ENCODE results near the gene HERC3.
"Not testable (repeated sequence)": the region's sequence is repeated elsewhere in the genome, so short reads cannot be mapped to it uniquely, and the experiment has no call there.

Gene HERC3

GRCh38 chr4:88600176-88600838 lies 8.0 kb downstream of the HERC3 start:
- H3K36me3 ChIP-seq (ENCODE audit: insufficient read depth, low read length) = no peaks in the 10 kb centered on the region
- H3K9ac ChIP-seq (ENCODE audit: insufficient read length) = no peak overlapping the region
- no peak for DNase-seq (ENCODE audit: low read depth, low spot score)
- no peaks in the 10 kb centered on the region for H3K9me3 ChIP-seq (ENCODE audit: low read depth, low read length)
- no peak overlapping the region for H3K27ac ChIP-seq
- TF ChIP-seq POLR2AphosphoS5 (IDR thresholded peaks at IDR 0.05; ENCODE audit: borderline replicate concordance, low read depth, low read length) (no peak), EZH2 (IDR thresholded peaks at IDR 0.05) (no peak), FOXP2 (optimal IDR thresholded peaks at IDR 0.05; ENCODE audit: control extremely low read depth, extremely low read length, insufficient read depth) (no peak)
- H3K4me3 ChIP-seq = no peak overlapping the region

GRCh38 chr4:88604978-88605678 lies 12.8 kb downstream of the HERC3 start:
- no peak for DNase-seq (ENCODE audit: low read depth, low spot score)
- H3K36me3 ChIP-seq (ENCODE audit: insufficient read depth, low read length) = no peaks in the 10 kb centered on the region
- TF ChIP-seq FOXP2 (optimal IDR thresholded peaks at IDR 0.05; ENCODE audit: control extremely low read depth, extremely low read length, insufficient read depth) = no peak
- H3K9ac ChIP-seq (ENCODE audit: insufficient read length) = no peak overlapping the region
- no peak overlapping the region for H3K27ac ChIP-seq
- no peaks in the 10 kb centered on the region for H3K9me3 ChIP-seq (ENCODE audit: low read depth, low read length)
- H3K4me3 ChIP-seq = no peak overlapping the region

DNA sequence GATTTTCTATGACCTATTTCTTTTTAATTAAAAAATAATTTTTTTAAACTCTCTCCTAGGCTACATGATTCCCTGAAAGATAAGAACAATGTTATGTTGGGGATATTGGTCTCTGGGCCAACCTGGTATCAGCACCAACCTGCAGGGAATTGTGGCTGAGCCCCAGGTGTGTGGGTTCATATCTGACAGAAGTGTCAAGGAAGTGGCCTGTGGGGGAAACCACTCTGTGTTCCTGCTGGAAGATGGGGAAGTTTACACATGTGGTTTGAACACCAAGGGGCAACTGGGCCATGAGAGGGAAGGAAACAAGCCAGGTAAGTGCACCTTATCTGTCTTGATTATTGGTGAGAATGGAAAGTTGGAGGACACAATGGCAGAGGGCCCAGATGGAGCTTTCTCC lies 13.5 kb downstream of the HERC3 start:
- TF ChIP-seq POLR2AphosphoS5 (IDR thresholded peaks at IDR 0.05; ENCODE audit: borderline replicate concordance, low read depth, low read length) = no peak
- Histone ChIP-seq H3K36me3 (ENCODE audit: insufficient read depth, low read length) (no peaks in the 10 kb centered on the region), H3K9ac (ENCODE audit: insufficient read length) (no peak overlapping the region), H3K9me3 (ENCODE audit: low read depth, low read length) (no peaks in the 10 kb centered on the region), H3K4me3 (no peak overlapping the region), H3K27ac (no peak overlapping the region)
- DNase-seq (ENCODE audit: low read depth, low spot score) = no peak

DNA sequence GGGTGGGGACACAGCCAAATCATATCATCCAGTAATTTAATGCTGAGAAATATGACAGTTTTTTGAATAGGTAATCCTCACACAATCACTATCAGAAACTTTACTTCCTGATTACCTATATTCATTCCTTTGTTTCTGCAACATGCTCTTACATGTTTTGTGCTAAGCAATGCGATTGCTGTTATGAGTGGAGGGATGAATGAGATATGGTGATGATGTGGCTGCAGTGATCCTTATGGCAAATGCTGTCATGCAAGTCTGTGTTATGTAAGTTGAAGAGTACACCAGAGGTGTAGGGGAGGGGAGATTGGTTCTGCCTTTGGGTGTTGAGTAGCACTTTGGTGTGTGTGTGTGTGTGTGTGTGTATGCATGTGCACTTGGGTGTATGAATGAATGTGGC lies 14.6 kb downstream of the HERC3 start:
- TF ChIP-seq FOXP2 (optimal IDR thresholded peaks at IDR 0.05; ENCODE audit: control extremely low read depth, extremely low read length, insufficient read depth) (no peak), EZH2 (IDR thresholded peaks at IDR 0.05) (no peak), POLR2AphosphoS5 (IDR thresholded peaks at IDR 0.05; ENCODE audit: borderline replicate concordance, low read depth, low read length) (no peak)
- Histone ChIP-seq H3K9ac (ENCODE audit: insufficient read length) (no peak overlapping the region), H3K27ac (no peak overlapping the region), H3K4me3 (no peak overlapping the region), H3K9me3 (ENCODE audit: low read depth, low read length) (no peaks in the 10 kb centered on the region), H3K36me3 (ENCODE audit: insufficient read depth, low read length) (no peaks in the 10 kb centered on the region)
- DNase-seq (ENCODE audit: low read depth, low spot score) = no peak

DNA sequence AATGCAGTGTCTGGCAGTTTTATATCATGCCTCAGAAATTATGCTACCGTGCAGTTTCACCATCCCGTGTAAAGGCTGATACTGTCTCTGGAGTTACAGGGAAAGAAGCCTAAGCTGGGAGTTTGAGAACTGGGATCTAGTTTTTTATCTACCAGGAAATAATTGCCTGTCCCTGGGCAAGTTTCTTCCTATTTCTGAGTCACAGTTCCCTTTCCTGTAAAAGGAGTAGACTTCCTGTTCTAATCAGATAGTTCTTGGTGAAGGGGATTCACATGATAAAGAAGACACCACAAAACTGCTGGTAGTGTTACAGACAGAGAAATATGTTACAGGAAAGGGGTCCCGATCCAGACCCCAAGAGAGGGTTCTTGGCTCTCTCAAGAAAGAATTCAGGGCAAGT lies 17.1 kb downstream of the HERC3 start:
- H3K4me3 ChIP-seq = no peak overlapping the region
- no peaks in the 10 kb centered on the region for H3K9me3 ChIP-seq (ENCODE audit: low read depth, low read length)
- no peak for DNase-seq (ENCODE audit: low read depth, low spot score)
- no peak overlapping the region for H3K27ac ChIP-seq
- H3K36me3 ChIP-seq (ENCODE audit: insufficient read depth, low read length) = no peaks in the 10 kb centered on the region
- TF ChIP-seq EZH2 (IDR thresholded peaks at IDR 0.05) (no peak), POLR2AphosphoS5 (IDR thresholded peaks at IDR 0.05; ENCODE audit: borderline replicate concordance, low read depth, low read length) (no peak), FOXP2 (optimal IDR thresholded peaks at IDR 0.05; ENCODE audit: control extremely low read depth, extremely low read length, insufficient read depth) (no peak)
- no peak overlapping the region for H3K9ac ChIP-seq (ENCODE audit: insufficient read length)

DNA sequence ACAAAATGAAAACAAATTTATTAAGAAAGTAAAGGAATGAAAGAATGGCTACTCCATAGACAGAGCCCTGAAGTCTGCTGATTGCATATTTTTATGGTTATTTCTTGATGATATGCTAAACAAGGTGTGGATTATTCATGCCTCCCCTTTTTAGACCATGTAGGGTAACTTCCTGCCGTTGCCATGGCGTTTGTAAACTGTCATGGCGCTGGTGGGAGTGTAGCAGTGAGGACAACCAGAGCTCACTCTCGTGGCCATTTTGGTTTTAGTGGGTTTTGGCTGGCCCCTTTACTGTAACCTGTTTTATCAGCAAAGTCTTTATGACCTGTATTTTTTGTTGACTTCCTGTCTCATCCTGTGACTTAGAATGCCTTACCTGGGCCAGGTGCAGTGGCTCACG lies 17.5 kb downstream of the HERC3 start:
- H3K27ac ChIP-seq; DNase-seq (ENCODE audit: low read depth, low spot score); H3K9me3 ChIP-seq (ENCODE audit: low read depth, low read length); H3K9ac ChIP-seq (ENCODE audit: insufficient read length); H3K4me3 ChIP-seq; H3K36me3 ChIP-seq (ENCODE audit: insufficient read depth, low read length): not testable (repeated sequence)

GRCh38 chr4:88610771-88611170 lies 18.5 kb downstream of the HERC3 start:
- Histone ChIP-seq H3K27ac (no peak overlapping the region), H3K9me3 (ENCODE audit: low read depth, low read length) (no peaks in the 10 kb centered on the region), H3K4me3 (no peak overlapping the region), H3K9ac (ENCODE audit: insufficient read length) (no peak overlapping the region), H3K36me3 (ENCODE audit: insufficient read depth, low read length) (no peaks in the 10 kb centered on the region)
- TF ChIP-seq POLR2AphosphoS5 (IDR thresholded peaks at IDR 0.05; ENCODE audit: borderline replicate concordance, low read depth, low read length) (no peak), EZH2 (IDR thresholded peaks at IDR 0.05) (no peak), FOXP2 (optimal IDR thresholded peaks at IDR 0.05; ENCODE audit: control extremely low read depth, extremely low read length, insufficient read depth) (no peak)
- no peak for DNase-seq (ENCODE audit: low read depth, low spot score)

GRCh38 chr4:88613417-88613875 lies 21.2 kb downstream of the HERC3 start:
- Histone ChIP-seq H3K4me3 (peak overlapping the region; percentile 58), H3K36me3 (ENCODE audit: insufficient read depth, low read length) (no peaks in the 10 kb centered on the region), H3K27ac (no peak overlapping the region), H3K9ac (ENCODE audit: insufficient read length) (no peak overlapping the region), H3K9me3 (ENCODE audit: low read depth, low read length) (no peaks in the 10 kb centered on the region)
- peak; percentile 65 for DNase-seq (ENCODE audit: low read depth, low spot score)
- TF ChIP-seq EZH2 (IDR thresholded peaks at IDR 0.05) = no peak
- no peak for TF ChIP-seq POLR2AphosphoS5 (IDR thresholded peaks at IDR 0.05; ENCODE audit: borderline replicate concordance, low read depth, low read length)

DNA sequence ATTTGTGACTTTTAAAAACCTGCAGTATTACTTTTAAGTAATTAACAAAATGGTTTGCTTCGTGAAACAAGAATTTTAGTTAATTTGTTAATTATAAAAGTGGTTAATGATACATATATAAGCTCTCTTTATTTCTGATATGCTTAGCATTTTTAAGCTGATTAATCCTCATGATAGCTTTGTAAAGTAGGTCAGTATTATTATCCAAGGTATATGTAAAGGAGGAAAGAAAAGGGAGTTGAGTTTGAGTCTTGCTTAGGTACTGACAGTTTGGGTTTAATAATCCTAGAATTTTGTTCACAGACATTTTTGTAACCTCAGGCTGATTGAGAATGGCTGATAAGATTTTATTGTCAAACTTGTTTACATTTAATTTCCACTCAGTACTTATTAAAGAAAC lies 21.8 kb downstream of the HERC3 start:
- no peak for DNase-seq (ENCODE audit: low read depth, low spot score)
- Histone ChIP-seq H3K27ac (no peak overlapping the region), H3K9ac (ENCODE audit: insufficient read length) (no peak overlapping the region)

More for the DNA sequence above, 21.8 kb downstream of the HERC3 start:
- no peak for TF ChIP-seq FOXP2 (optimal IDR thresholded peaks at IDR 0.05; ENCODE audit: control extremely low read depth, extremely low read length, insufficient read depth)
- no peak for TF ChIP-seq POLR2AphosphoS5 (IDR thresholded peaks at IDR 0.05; ENCODE audit: borderline replicate concordance, low read depth, low read length)
- no peak for TF ChIP-seq EZH2 (IDR thresholded peaks at IDR 0.05)
- Histone ChIP-seq H3K4me3 (no peak overlapping the region), H3K9me3 (ENCODE audit: low read depth, low read length) (no peaks in the 10 kb centered on the region), H3K36me3 (ENCODE audit: insufficient read depth, low read length) (no peaks in the 10 kb centered on the region)

Data from SK-N-MC (cell line).